HepG2 (cell line): Measurements from ENCODE around the gene KCTD14. TPM values are rescaled to one million over a fixed set of nuclear protein-coding genes. Genes with fewer than 3 reads are reported as not detected.

Source experiments
- ATF3 ChIP-seq: sonication (generic); formaldehyde crosslinking; IDR thresholded peaks from 2 replicates; pipeline ENCODE4 v1.4.0; 2020; ENCODE audit warnings: missing genetic modification reagents
- EP300 ChIP-seq, 3 experiments: sonication (generic) in 1 of 3; formaldehyde crosslinking in 1 of 3; IDR thresholded peaks; 2 replicates each; pipeline versions ENCODE4 v1.5.1 to v1.6.1; 2011 to 2020; ENCODE audit warnings: low read depth in 2 of 3, low read length in 2 of 3, borderline replicate concordance in 1 of 3, improper control_type of control experiment in 1 of 3, mild to moderate bottlenecking in 1 of 3, missing genetic modification reagents in 1 of 3, moderate library complexity in 1 of 3
- ETV5 ChIP-seq: IDR thresholded peaks from 2 replicates; pipeline ENCODE4 v1.6.1; 2018; ENCODE audit warnings: missing biosample characterization, missing genetic modification reagents, inconsistent platforms, borderline replicate concordance
- ETV6 ChIP-seq: sonication (generic); formaldehyde crosslinking; conservative IDR thresholded peaks from 2 replicates; pipeline ENCODE4 v1.4.0; 2020; ENCODE audit warnings: missing genetic modification reagents
- GMEB2 ChIP-seq: IDR thresholded peaks from 2 replicates; pipeline ENCODE4 v1.6.1; 2016; ENCODE audit warnings: missing biosample characterization, missing genetic modification reagents, low read depth
- ISL2 ChIP-seq: sonication (generic); formaldehyde crosslinking; IDR thresholded peaks from 2 replicates; pipeline ENCODE4 v1.5.0; 2020; ENCODE audit warnings: missing genetic modification reagents
- JUNB ChIP-seq: sonication (generic); formaldehyde crosslinking; IDR thresholded peaks from 2 replicates; pipeline ENCODE4 v1.8.0; 2022; ENCODE audit warnings: missing genetic modification reagents, mild to moderate bottlenecking, borderline replicate concordance
- JUND ChIP-seq: sonication (generic); formaldehyde crosslinking; IDR thresholded peaks from 2 replicates; pipeline ENCODE4 v1.8.0; 2022; ENCODE audit warnings: mild to moderate bottlenecking, missing genetic modification reagents
- MED1 ChIP-seq: sonication (generic); formaldehyde crosslinking; IDR thresholded peaks from 2 replicates; pipeline ENCODE4 v1.4.0; 2020; ENCODE audit warnings: missing genetic modification reagents
- PAF1 ChIP-seq: IDR thresholded peaks from 2 replicates; pipeline ENCODE4 v1.6.1; 2016; ENCODE audit warnings: missing genetic modification reagents, missing compliant biosample characterization
- PPARG ChIP-seq: conservative IDR thresholded peaks from 2 replicates; pipeline ENCODE4 v1.6.1; 2016; ENCODE audit warnings: missing biosample characterization, missing genetic modification reagents
- RCOR2 ChIP-seq: IDR thresholded peaks from 2 replicates; pipeline ENCODE4 v1.6.1; 2016; ENCODE audit warnings: missing biosample characterization, missing genetic modification reagents
- RXRB ChIP-seq: IDR thresholded peaks from 2 replicates; pipeline ENCODE4 v1.6.1; 2016; ENCODE audit warnings: borderline replicate concordance, missing genetic modification reagents, missing compliant biosample characterization
- SOX6 ChIP-seq, 2 experiments: fragments of 450-650 bp in 1 of 2; sonication (generic) in 1 of 2; formaldehyde crosslinking in 1 of 2; IDR thresholded peaks; 2 replicates each; pipeline versions ENCODE4 v1.4.0 to v1.6.1; 2017 to 2020; ENCODE audit warnings: antibody characterized with exemption in 1 of 2, mild to moderate bottlenecking in 1 of 2, missing genetic modification reagents in 1 of 2
- ZBTB49 ChIP-seq: sonication (generic); formaldehyde crosslinking; IDR thresholded peaks from 2 replicates; pipeline ENCODE4 v1.4.0; 2020; ENCODE audit warnings: missing genetic modification reagents, borderline replicate concordance
- ZNF264 ChIP-seq: sonication (generic); formaldehyde crosslinking; IDR thresholded peaks from 2 replicates; pipeline ENCODE4 v1.4.0; 2020; ENCODE audit warnings: missing genetic modification reagents
- polyA plus RNA-seq, 8 experiments: library from polyadenylated mRNA; depleted of rRNA in 3 of 8; stranded (reverse) in 7 of 8; unstranded in 1 of 8; fragments of >200 nt; fragmentation: Illumina TruSeq in 4 of 8; extraction: Trizol in 4 of 8; gene quantifications; 2 replicates each; pipeline versions ENCODE4 v1.2.1 to v1.2.3, GENCODE V29; 2011 to 2016; ENCODE audit warnings: low read depth in 4 of 8, missing spikeins in 1 of 8, mixed read lengths in 1 of 8; ENCODE audit not compliant: insufficient read depth in 1 of 8
- total RNA-seq, 5 experiments: library from RNA; depleted of rRNA; stranded (reverse); fragments of >200 nt; fragmentation: Illumina TruSeq; extraction: Trizol; gene quantifications; 2 replicates each; pipeline ENCODE4 v1.2.3, GENCODE V29; 2016; ENCODE audit warnings: low read depth in 1 of 5

Gene KCTD14
- total and polyA plus RNA-seq, 2 of the 13 experiments (the other 11 are each of a cell fraction or from before 2014, with no cell fraction given), result 10.3 to 15.6 TPM

- TF ChIP-seq EP300 (IDR thresholded peaks at IDR 0.05; ENCODE audit: low read depth in 2 of 2, low read length in 2 of 2) (peak in 1 of 2 experiments; percentile 61; a peak in 1 of 4 replicates), EP300 (CRISPR knock-in tag; IDR thresholded peaks at IDR 0.05; ENCODE audit: borderline replicate concordance) (peak; percentile 55; the same call in 1 of the 2 replicates), RCOR2 (CRISPR knock-in tag) (peak; percentile 38; the same call in 1 of the 2 replicates), JUND (peak; percentile 36; the same call in 1 of the 2 replicates), SOX6 (IDR thresholded peaks at IDR 0.05) (no peak), SOX6 (CRISPR knock-in tag; IDR thresholded peaks at IDR 0.05) (peak; percentile 26; the same call in 1 of the 2 replicates), ISL2 (CRISPR knock-in tag) (0 out of 2 replicates have a peak, but pooled peaks have one; percentile 19), ATF3 (peak; percentile 83), PAF1 (CRISPR knock-in tag) (no peak), JUNB (CRISPR knock-in tag) (peak; percentile 91), ZNF264 (CRISPR knock-in tag) (no peak), ETV5 (CRISPR knock-in tag) (peak; percentile 83), PPARG (CRISPR knock-in tag) (0 out of 2 replicates have a peak, but pooled peaks have one; percentile 22), ZBTB49 (no peak), RXRB (0 out of 2 replicates have a peak, but pooled peaks have one; percentile 15), MED1 (CRISPR knock-in tag) (0 out of 2 replicates have a peak, but pooled peaks have one; percentile 25), GMEB2 (CRISPR knock-in tag) (no peak), ETV6 (peak; percentile 91)
Measured at GRCh38 chr11:78072455-78072854, 49.4 kb upstream of the KCTD14 start (continued).
